ENCODE results near the gene GPR107.

The GPR107 gene

GRCh38 chr9:130183133-130183762, 129.5 kb downstream of the GPR107 start:
- no peak for DNase-seq (ENCODE audit: low read depth in 2 of 2)

DNA sequence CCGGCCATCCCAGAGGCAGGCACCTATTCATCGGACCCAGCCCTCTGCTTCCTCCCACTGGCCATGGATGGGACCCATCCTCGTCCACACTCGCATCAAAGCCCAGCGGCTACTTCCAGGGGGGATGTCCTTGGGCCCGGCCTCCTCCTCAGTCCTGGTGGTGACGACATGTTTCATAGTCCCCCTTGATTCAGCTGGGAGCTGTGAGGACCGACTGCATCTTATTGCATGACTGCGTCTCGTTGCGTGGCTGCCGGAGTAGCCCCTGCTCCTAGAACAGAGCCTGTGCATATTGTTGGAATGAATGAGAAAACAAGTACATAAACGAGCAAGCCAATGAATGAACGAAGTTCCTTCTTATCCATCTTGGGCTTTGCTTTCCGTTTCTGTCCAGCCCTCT, 131.3 kb downstream of the GPR107 start:
- no peak for DNase-seq (ENCODE audit: low read depth in 2 of 2)

DNA sequence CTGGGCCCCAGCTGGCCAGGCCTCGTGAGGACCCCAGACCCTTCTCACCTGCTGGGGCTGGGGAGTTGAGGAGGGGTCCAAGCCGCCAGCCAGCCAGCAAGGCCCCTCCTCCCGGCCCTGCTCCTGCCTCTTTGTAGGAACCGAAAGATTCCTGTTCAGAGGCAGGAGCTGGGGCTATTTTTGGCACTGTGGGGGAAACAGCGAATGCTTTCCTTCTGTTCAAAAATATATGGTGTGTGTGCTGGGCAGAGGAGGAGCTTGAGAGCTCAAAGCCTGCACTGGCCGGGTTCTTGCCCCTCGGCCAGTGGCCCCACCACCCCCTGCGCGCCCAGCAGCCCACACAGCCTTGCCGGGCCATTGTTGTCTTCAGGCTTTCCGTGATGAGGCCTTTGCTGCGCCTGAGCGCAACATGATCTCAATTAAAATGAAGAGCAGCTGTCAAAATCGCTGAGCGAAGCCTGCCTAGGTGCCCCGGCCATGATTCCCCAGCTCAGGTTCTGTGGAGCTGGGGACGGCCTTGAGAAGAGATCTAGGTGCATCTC, 131.9 kb downstream of the GPR107 start:
- DNase-seq (ENCODE audit: low read depth in 2 of 2), result no peak

- no peak for DNase-seq (ENCODE audit: low read depth in 2 of 2)
These were observed 132.3 kb downstream of the GPR107 start for GRCh38 chr9:130186051-130186450.

DNA sequence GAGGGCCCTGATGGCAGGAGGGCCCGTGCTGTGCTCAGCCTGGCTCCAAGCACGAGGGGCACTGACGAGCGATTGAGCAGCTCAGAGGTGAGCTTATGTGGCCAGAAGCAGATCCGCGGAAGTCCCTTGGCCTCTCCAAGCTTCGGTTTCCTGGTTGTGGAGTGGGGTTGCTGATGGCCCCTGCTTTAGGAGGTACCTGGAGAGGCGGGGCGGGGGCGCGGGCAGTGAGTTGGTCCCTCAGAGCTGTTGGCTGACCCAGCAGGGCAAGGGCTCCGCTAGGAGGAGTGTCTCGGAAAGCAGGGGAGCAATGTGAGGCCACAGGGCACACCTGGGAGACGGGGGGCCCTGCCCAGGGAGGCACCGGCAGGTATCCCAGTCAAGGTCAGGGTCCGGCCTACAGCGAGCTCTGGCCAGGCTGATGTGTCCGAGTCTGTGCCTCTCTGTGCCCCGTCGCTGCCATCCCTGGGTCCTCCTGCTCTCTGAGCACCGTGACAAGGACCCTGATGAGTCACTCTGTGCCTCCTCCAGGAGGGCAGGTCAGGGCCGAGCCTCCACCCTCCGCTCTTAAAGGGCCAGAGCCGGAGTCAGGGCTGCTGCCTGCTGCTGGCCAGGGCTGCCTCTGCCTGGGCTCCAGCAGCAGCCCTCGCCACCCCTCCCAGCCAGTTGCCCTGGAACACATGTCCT, 133.3 kb downstream of the GPR107 start:
- no peak for DNase-seq (ENCODE audit: low read depth in 2 of 2)

GRCh38 chr9:130187523-130187846, 133.8 kb downstream of the GPR107 start:
- DNase-seq (ENCODE audit: low read depth in 2 of 2), result no peak

GRCh38 chr9:130188860-130189481, 135.3 kb downstream of the GPR107 start:
- DNase-seq (ENCODE audit: low read depth in 2 of 2), result no peak
